Activated CD8-positive, alpha-beta memory T cell treated with anti-CD3 and anti-CD28 coated beads, Interleukin-2, amount 50 U/mL, for 48 hours (primary cell): ENCODE data around the gene TMEM127.

ENCODE experiments used
- DNase-seq: peaks from one replicate; pipeline ENCODE4 v3.0.0-alpha.2; 2020

TMEM127 gene

DNA sequence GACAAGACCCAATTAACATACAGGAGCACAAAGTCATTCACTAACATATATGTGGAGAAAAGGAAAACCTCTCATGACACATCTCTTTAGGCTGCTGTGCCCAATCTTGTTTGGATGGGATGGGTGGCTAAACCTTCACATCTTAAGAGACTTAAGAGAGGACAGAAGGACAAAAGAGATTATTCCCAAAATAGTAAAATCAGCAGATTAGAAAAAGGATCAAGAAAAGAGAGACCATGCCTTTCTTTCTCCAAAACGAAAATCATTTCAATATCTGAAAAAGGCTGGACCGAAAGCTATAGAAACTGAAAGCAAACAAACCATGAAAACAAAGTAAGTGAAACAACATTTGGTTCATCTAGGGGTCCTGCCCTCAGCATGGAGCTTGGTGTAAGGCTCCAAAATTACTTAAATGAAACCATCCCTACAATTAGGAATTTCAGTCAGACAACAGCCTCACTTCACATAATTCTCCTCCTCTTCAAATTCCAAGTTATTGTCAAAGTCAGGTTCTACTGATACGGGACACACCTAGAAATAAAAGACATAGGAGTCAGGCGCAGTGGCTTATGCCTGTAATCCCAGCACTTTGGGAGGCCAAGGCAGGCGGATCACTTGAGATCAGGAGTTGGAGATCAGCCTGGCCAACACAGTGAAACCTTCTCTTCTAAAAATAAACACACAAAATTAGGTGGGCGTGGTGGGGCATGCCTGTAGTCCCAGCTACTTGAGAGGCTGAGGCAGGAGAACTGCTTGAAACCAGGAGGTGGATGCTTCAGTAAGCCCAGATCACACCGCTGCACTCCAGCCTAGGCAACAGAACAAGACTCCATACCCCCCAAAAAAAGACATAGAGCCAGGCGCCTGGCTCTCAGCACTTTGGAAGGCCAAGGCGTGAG lies 62.4 kb downstream of the TMEM127 start:
- DNase-seq, result no peak

- no peak for DNase-seq
Measured at GRCh38 chr2:96202152-96202854, 63.5 kb downstream of the TMEM127 start.

GRCh38 chr2:96201338-96201737 lies 64.5 kb downstream of the TMEM127 start:
- no peak for DNase-seq

GRCh38 chr2:96198921-96199320 lies 66.9 kb downstream of the TMEM127 start:
- DNase-seq, result no peak
